Naive thymus-derived CD4-positive, alpha-beta T cell (primary cell): ENCODE data around the gene TECPR1. TPM values are rescaled to one million over a fixed set of nuclear protein-coding genes. Genes with fewer than 3 reads are reported as not detected.
A peak's percentile ranks its signal among the peaks of the same experiment; 100 is the strongest.

Experiments
- ATAC-seq: fragments of 150-1000 bp; cut with Tn5 transposase; 2 replicates; pipeline ENCODE4 v1.10.0; 2021; ENCODE audit warnings: mild to moderate bottlenecking, moderate library complexity
- CTCF ChIA-PET: fragments of 350-600 bp; sonication (Branson Sonifier 250); formaldehyde crosslinking; loops from one replicate; lab custom pipeline; 2021; ENCODE audit warnings: antibody characterized with exemption; lab: Charles Lee
- POLR2A ChIA-PET: fragments of 350-600 bp; sonication (Branson Sonifier 250); formaldehyde crosslinking; loops from one replicate; lab custom pipeline; 2021; ENCODE audit warnings: antibody characterized with exemption, inconsistent platforms; lab: Charles Lee
- DNase-seq, 9 donors: peaks; one replicate each; pipeline versions ENCODE4 v3.0.0 to v3.0.0-alpha.2; 2020 to 2022; ENCODE audit warnings: mixed read lengths in 1 of 9
- H3K27ac ChIP-seq: one replicate; pipeline ENCODE4 v1.7.0; 2013; ENCODE audit warnings: mild to moderate bottlenecking, low read depth, low read length, moderate library complexity
- H3K27me3 ChIP-seq, 2 donors: one replicate each; pipeline ENCODE4 v1.7.0; 2013; ENCODE audit warnings: low read length in 2 of 2, mild to moderate bottlenecking in 2 of 2, moderate library complexity in 2 of 2; ENCODE audit not compliant: control insufficient read depth in 2 of 2, insufficient read depth in 2 of 2
- H3K36me3 ChIP-seq, 3 experiments: 1 replicate in 2 of 3; 2 replicates in 1 of 3; pipeline ENCODE4 v1.7.0; 2013; ENCODE audit warnings: low read length in 3 of 3, mild to moderate bottlenecking in 3 of 3, moderate library complexity in 1 of 3; ENCODE audit not compliant: insufficient read depth in 3 of 3, control insufficient read depth in 2 of 3
- H3K4me1 ChIP-seq, 2 donors: one replicate each; pipeline ENCODE4 v1.7.0; 2013; ENCODE audit warnings: low read length in 2 of 2, mild to moderate bottlenecking in 2 of 2, moderate library complexity in 1 of 2; ENCODE audit not compliant: control insufficient read depth in 2 of 2, insufficient read depth in 2 of 2
- H3K4me3 ChIP-seq: 2 replicates; pipeline ENCODE4 v1.7.0; 2013; ENCODE audit warnings: mild to moderate bottlenecking, low read length
- H3K9me3 ChIP-seq, 3 experiments: 1 replicate in 2 of 3; 2 replicates in 1 of 3; pipeline ENCODE4 v1.7.0; 2013; ENCODE audit warnings: low read length in 3 of 3; ENCODE audit not compliant: control insufficient read depth in 2 of 3
- H3K27ac Mint-ChIP-seq, 9 donors: one replicate each; pipeline ENCODE4 v1.8.0; 2020 to 2022; ENCODE audit warnings: mixed read lengths in 9 of 9, mild to moderate bottlenecking in 8 of 9, moderate library complexity in 5 of 9, inconsistent platforms in 2 of 9
- H3K27me3 Mint-ChIP-seq, 5 donors: one replicate each; pipeline ENCODE4 v1.8.0; 2021 to 2022; ENCODE audit warnings: mixed read lengths in 5 of 5, mild to moderate bottlenecking in 1 of 5
- H3K36me3 Mint-ChIP-seq, 5 donors: one replicate each; pipeline ENCODE4 v1.8.0; 2020 to 2022; ENCODE audit warnings: mixed read lengths in 5 of 5, mild to moderate bottlenecking in 3 of 5, inconsistent platforms in 1 of 5
- H3K4me1 Mint-ChIP-seq, 7 donors: one replicate each; pipeline ENCODE4 v1.8.0; 2020 to 2022; ENCODE audit warnings: mixed read lengths in 7 of 7, mild to moderate bottlenecking in 3 of 7, inconsistent platforms in 1 of 7
- H3K4me3 Mint-ChIP-seq, 10 donors: one replicate each; pipeline ENCODE4 v1.8.0; 2020 to 2022; ENCODE audit warnings: mild to moderate bottlenecking in 10 of 10, mixed read lengths in 10 of 10, moderate library complexity in 6 of 10, inconsistent platforms in 2 of 10
- H3K9me3 Mint-ChIP-seq, 11 donors: one replicate each; pipeline ENCODE4 v1.8.0; 2020 to 2022; ENCODE audit warnings: mixed read lengths in 11 of 11, mild to moderate bottlenecking in 4 of 11, inconsistent platforms in 1 of 11, moderate library complexity in 1 of 11
- intact Hi-C, 2 donors: fragments of 100-400 bp; cut with micrococcal nuclease; formaldehyde crosslinking; loops; one replicate each; pipeline ENCODE4 v1.15.1; 2023
- polyA plus RNA-seq, 2 donors: library from polyadenylated mRNA; unstranded; fragments of 300-500 nt; fragmentation: Illumina TruSeq; gene quantifications; one replicate each; pipeline ENCODE4 v1.2.3, GENCODE V29; 2021
- total RNA-seq, 6 experiments: library from RNA in 5 of 6; stranded (reverse) in 5 of 6; gene quantifications; 1 replicate in 5 of 6; 2 replicates in 1 of 6; pipeline ENCODE4 v1.2.3 and lab custom pipeline; 2021 to 2026

TECPR1 gene
- total and polyA plus RNA-seq, 7 experiments from 2014 or later = 21.0 to 203 (median 119) TPM

DNA sequence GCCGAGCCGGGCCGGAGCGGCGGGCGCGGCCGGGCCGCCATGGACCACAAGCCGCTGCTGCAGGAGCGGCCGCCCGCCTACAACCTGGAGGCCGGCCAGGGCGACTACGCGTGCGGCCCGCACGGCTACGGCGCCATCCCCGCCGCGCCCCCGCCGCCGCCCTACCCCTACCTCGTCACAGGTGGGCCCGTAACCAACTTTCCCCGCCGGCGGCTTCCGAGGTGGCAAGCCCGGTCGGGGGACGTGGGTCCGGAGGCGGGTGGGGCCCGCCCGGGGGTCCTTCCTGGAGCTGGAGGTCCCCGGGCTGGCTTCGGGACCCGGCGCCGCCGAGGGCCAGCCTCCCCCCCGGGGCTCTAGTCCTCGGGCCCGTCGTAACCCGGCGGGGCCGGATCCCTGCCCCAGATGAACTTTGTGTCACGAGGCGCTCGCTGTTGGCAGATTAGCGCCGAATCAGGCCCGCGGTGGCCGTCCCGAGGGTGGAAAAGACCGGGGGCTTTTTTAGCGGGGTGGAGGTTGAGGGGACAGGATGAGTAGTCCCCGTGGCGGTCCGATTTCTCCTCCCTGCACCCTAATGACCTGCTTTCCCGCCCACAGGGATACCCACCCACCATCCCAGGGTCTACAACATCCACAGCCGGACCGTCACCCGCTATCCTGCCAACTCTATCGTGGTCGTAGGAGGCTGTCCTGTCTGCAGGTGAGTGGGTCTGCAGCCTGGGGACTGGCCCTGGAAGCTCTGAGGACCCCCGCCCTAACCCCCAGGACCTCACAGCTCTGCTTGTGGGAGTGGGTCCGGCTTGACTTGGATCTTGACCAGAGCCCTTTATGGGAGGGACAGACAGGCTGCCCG, 29.9 kb upstream of the TECPR1 start:
- Histone ChIP-seq H3K4me1 (peaks cover 10 to 30% of the 10 kb centered on the region in 2 donors), H3K27me3 (no peaks in the 10 kb centered on the region), H3K9me3 (no peaks in the 10 kb centered on the region), H3K36me3 (no peaks in the 10 kb centered on the region), H3K27ac (peak overlapping the region; percentile 92), H3K4me3 (peak overlapping the region; percentile 58)
- ATAC-seq (peak; percentile 24), DNase-seq (peak in 4 of 9 donors; percentile 11 to 44 (median 38))
- ChIA-PET POLR2A (interaction anchor here (0.6 to 8.3 kb wide), 2 partner anchors 30 to 78 kb away, joined by 3 to 106 read pairs; partner anchors contain the start of gene TECPR1), CTCF (no interaction called here)
- Mint-ChIP-seq H3K36me3 (peaks cover 0 to 6% (median 0%) of the 10 kb centered on the region in 5 donors), H3K9me3 (no peaks in the 10 kb centered on the region), H3K27ac (peak overlapping the region; percentile 61 to 93 (median 86)), H3K4me3 (peak overlapping the region; percentile 80 to 89 (median 85)), H3K4me1 (peaks cover 20 to 46% (median 36%) of the 10 kb centered on the region in 7 donors), H3K27me3 (no peaks in the 10 kb centered on the region)
- intact Hi-C loops = loop anchor here (1.0 to 10.0 kb wide), 13 partner anchors 15 to 861 kb away; partner anchors contain the start of genes ASNS (in 2 of the 2), BAIAP2L1 (in 2 of the 2), LMTK2 (in 2 of the 2) and TRRAP (in 1 of the 2)

DNA sequence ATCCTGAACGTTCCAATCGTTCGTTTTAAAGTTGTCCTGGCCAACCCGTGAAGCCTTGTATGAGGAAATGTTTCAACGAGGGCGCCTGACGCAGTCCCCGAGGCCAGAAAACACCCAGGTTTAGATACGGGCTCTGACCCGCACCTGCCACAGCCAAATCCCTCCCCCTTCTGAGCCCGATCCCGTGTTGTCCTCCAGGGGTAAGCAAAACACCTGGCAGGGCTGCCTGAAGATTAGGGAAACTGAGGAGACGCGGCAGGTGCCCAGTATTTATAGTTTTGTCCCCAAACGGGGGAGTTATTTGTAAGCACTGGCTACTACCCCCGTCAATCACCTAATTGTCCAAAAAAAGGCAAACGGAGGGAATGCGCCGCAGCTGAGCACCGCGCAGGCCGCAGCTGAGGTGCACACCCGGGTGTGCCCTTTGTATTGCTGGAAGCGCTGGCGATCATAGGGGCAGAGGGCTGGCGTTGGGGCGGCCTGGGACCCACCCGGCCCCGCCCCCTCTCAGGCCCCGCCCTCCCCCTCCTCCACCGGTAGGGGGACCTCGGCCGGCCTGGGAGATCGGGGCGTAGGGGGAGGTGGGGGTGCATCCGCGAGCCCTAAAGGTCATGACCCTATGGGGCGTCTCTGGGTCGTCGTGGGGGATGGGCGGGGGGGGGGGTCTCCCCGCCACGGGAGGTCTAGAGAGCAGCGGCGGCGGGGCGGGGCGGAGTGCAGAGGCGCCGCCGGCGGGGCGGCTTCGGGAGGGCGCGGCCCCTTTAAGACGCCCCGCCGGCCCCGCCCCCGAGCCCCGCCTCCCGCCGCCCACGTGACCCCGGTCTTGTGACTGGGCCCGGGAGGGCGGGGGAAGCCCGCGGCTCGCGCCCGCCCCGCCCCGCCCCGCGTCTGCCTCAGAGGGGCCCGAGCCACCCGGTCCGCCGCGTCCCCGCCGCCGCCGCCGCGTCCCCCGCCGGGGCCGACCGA, 29.0 kb upstream of the TECPR1 start, which contains the start of gene BRI3:
Gene BRI3, plus strand, starts transcription at position 896 of the 966 bp plus-strand sequence. CDS start 110 bp downstream, outside the sequence.
- Histone ChIP-seq H3K9me3 (no peaks in the 10 kb centered on the region), H3K4me1 (peaks cover 10 to 30% of the 10 kb centered on the region in 2 donors), H3K27me3 (no peaks in the 10 kb centered on the region), H3K36me3 (no peaks in the 10 kb centered on the region), H3K27ac (peak within 1 kb of the TSS; percentile 92), H3K4me3 (peak within 1 kb of the TSS; percentile 96)
- CTCF ChIA-PET = interaction anchor here (1.2 kb wide), 2 partner anchors 14 to 30 kb away, joined by 3 to 4 read pairs; no protein-coding TSS in a partner anchor
- DNase-seq (peak; percentile 73 to 93 (median 85)), ATAC-seq (peak; percentile 87)
- H3K27ac Mint-ChIP-seq = peak within 1 kb of the TSS; percentile 83 to 94 (median 88)
- H3K4me3 Mint-ChIP-seq = peak within 1 kb of the TSS; percentile 85 to 91 (median 88)
- POLR2A ChIA-PET = interaction anchor here (1.0 to 8.3 kb wide), 4 partner anchors 17 to 79 kb away, joined by 3 to 106 read pairs (median 4); partner anchors contain the start of gene TECPR1
- intact Hi-C loops = loop anchor here (1.0 to 10.0 kb wide), 13 partner anchors 14 to 862 kb away; partner anchors contain the start of genes ASNS (in 2 of the 2), BAIAP2L1 (in 2 of the 2), LMTK2 (in 2 of the 2) and TRRAP (in 1 of the 2)
- no peaks in the 10 kb centered on the region for H3K9me3 Mint-ChIP-seq
- H3K4me1 Mint-ChIP-seq = peaks cover 20 to 40% (median 30%) of the 10 kb centered on the region in 7 donors
- H3K36me3 Mint-ChIP-seq = peaks cover 0 to 6% (median 0%) of the 10 kb centered on the region in 5 donors
- no peaks in the 10 kb centered on the region for H3K27me3 Mint-ChIP-seq

DNA sequence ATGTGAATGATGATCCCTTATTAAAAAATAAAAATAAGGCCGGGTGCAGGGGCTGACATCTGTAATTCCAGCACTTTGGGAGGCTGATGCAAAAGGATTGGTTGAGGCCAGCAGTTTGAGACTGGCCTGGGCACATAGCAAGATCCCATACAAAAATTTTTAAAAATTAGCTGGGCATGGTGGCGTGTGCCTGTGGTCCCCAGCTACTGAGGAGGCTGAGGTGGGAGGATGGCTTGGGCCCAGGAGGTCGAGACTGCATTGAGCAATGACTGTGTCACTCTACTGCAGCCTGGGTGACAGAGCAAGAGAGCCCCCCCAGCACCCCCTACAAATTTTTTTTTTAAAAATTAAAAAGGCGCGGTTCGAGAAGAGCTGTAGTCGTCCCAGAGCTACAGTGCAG, 28.3 kb upstream of the TECPR1 start:
- ATAC-seq (no peak), DNase-seq (no peak)
- Mint-ChIP-seq H3K9me3 (no peaks in the 10 kb centered on the region), H3K27ac (peak overlapping the region; percentile 76 to 94 (median 87)), H3K4me1 (peaks cover 20 to 39% (median 30%) of the 10 kb centered on the region in 7 donors), H3K36me3 (peaks cover 0 to 6% (median 0%) of the 10 kb centered on the region in 5 donors), H3K27me3 (no peaks in the 10 kb centered on the region), H3K4me3 (peak overlapping the region; percentile 81 to 91 (median 88))
- Histone ChIP-seq H3K4me1 (peaks cover 10 to 28% of the 10 kb centered on the region in 2 donors), H3K27me3 (no peaks in the 10 kb centered on the region), H3K4me3 (peak overlapping the region; percentile 96), H3K36me3 (no peaks in the 10 kb centered on the region), H3K9me3 (no peaks in the 10 kb centered on the region), H3K27ac (peak overlapping the region; percentile 84)
- CTCF ChIA-PET = interaction anchor here (0.7 to 1.2 kb wide), 3 partner anchors 13 to 1205 kb away, joined by 3 to 4 read pairs (median 3); no protein-coding TSS in a partner anchor
- intact Hi-C loops = loop anchor here (2.0 to 10.0 kb wide), 6 partner anchors 13 to 863 kb away; partner anchors contain the start of genes ASNS (in 1 of the 2), BAIAP2L1 (in 1 of the 2) and TRRAP (in 1 of the 2)
- POLR2A ChIA-PET = interaction anchor here (0.6 to 8.3 kb wide), 6 partner anchors 12 to 78 kb away, joined by 3 to 106 read pairs (median 4); partner anchors contain the start of gene TECPR1

DNA sequence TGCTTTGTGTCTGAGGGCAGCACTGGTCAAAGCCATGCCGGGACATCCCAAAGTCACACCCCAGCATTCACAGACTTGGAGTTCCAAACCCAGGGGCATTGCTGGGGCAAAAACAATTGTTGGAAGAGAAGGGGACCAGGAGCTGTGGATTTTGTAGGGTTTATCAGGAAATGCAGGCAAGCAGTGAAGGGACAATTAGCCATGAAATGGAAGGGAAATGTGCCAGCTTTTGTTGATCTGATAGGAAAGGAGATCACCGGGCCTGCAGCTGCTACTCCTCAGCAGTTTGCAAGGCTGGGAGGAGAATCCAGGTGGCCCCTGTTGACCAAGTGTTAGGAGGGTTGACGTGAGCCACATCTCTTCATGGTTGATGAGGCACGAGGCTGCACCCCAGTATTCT, 26.9 kb upstream of the TECPR1 start:
- Histone ChIP-seq H3K9me3 (no peaks in the 10 kb centered on the region), H3K36me3 (no peaks in the 10 kb centered on the region), H3K27ac (no peak overlapping the region), H3K4me3 (no peak overlapping the region), H3K4me1 (peaks cover 10 to 18% of the 10 kb centered on the region in 2 donors), H3K27me3 (no peaks in the 10 kb centered on the region)
- Mint-ChIP-seq H3K4me3 (no peak overlapping the region), H3K4me1 (peaks cover 10 to 25% (median 18%) of the 10 kb centered on the region in 7 donors), H3K27me3 (no peaks in the 10 kb centered on the region), H3K27ac (peak overlapping the region in 1 of 9 donors; percentile 90), H3K36me3 (peaks cover 0 to 6% (median 0%) of the 10 kb centered on the region in 5 donors), H3K9me3 (no peaks in the 10 kb centered on the region)
- ATAC-seq (no peak), DNase-seq (no peak)
- ChIA-PET POLR2A (interaction anchor here (1.5 to 8.3 kb wide), 2 partner anchors 10 to 27 kb away, joined by 4 to 106 read pairs; partner anchors contain the start of gene TECPR1), CTCF (no interaction called here)
- intact Hi-C loops = no loop called here

- CTCF ChIA-PET = no interaction called here
- DNase-seq = no peak
- H3K9me3 Mint-ChIP-seq = no peaks in the 10 kb centered on the region
Observed at GRCh38 chr7:98278408-98278807, 26.4 kb upstream of the TECPR1 start.

More at GRCh38 chr7:98278408-98278807, 26.4 kb upstream of the TECPR1 start:
- no peaks in the 10 kb centered on the region for H3K27me3 ChIP-seq
- H3K9me3 ChIP-seq = no peaks in the 10 kb centered on the region
- H3K36me3 ChIP-seq = no peaks in the 10 kb centered on the region
- POLR2A ChIA-PET = interaction anchor here (1.5 to 8.3 kb wide), 2 partner anchors 10 to 27 kb away, joined by 4 to 106 read pairs; partner anchors contain the start of gene TECPR1
- H3K27ac Mint-ChIP-seq = peak overlapping the region in 1 of 9 donors; percentile 90
- peaks cover 10 to 12% of the 10 kb centered on the region in 2 donors for H3K4me1 ChIP-seq
- H3K4me3 Mint-ChIP-seq = no peak overlapping the region
- peaks cover 0 to 6% (median 0%) of the 10 kb centered on the region in 5 donors for H3K36me3 Mint-ChIP-seq
- no peak overlapping the region for H3K4me3 ChIP-seq
- no peak overlapping the region for H3K27ac ChIP-seq
- ATAC-seq = no peak
- intact Hi-C loops = no loop called here
- peaks cover 9 to 20% (median 15%) of the 10 kb centered on the region in 7 donors for H3K4me1 Mint-ChIP-seq
- no peaks in the 10 kb centered on the region for H3K27me3 Mint-ChIP-seq
